ENCODE results near the gene OR10H2. TPM values are rescaled to one million over a fixed set of nuclear protein-coding genes. Genes with fewer than 3 reads are reported as not detected.

Gene OR10H2
- total and polyA plus RNA-seq, 2 donors (not counting 3 experiments of a cell fraction or from before 2014, with no cell fraction given): not detected

- no peaks in the 10 kb centered on the region for H3K4me1 ChIP-seq (ENCODE audit: control insufficient read depth, extremely low read depth, insufficient read depth, low read length)
- no peaks in the 10 kb centered on the region for H3K79me2 ChIP-seq (ENCODE audit: control insufficient read depth, insufficient read depth, low read length)
- dilution Hi-C loops (cut with MboI; ENCODE audit: extremely low pct_ligation_motif_present, low sequenced_read_pairs): no loop called here
- no peaks in the 10 kb centered on the region for H4K20me1 ChIP-seq (replicated peaks; ENCODE audit: control insufficient read depth, extremely low read depth, insufficient read depth, low read length)
- H3K27me3 ChIP-seq (ENCODE audit: control insufficient read depth in 2 of 2, insufficient read depth in 2 of 2, low read length in 2 of 2): no peaks in the 10 kb centered on the region
- H3K36me3 ChIP-seq (ENCODE audit: control insufficient read depth in 2 of 2, extremely low read depth in 1 of 2, insufficient read depth in 2 of 2, low read length in 2 of 2): no peaks in the 10 kb centered on the region
- CTCF ChIA-PET: no interaction called here
- no peak for TF ChIP-seq JUN (IDR thresholded peaks at IDR 0.05; ENCODE audit: borderline replicate concordance, insufficient read depth, insufficient read length, low read depth)
- TF ChIP-seq GATA2 (IDR thresholded peaks at IDR 0.05; ENCODE audit: insufficient read depth, insufficient read length, low read depth, low read length): no peak
- no peaks in the 10 kb centered on the region for H3K9me3 ChIP-seq (replicated peaks; ENCODE audit: control insufficient read depth, insufficient read depth, low read length)
- H3K9me1 ChIP-seq (replicated peaks; ENCODE audit: control insufficient read depth, extremely low read depth, insufficient read depth, low read length): no peaks in the 10 kb centered on the region
- POLR2A ChIA-PET: no interaction called here
- H3K27ac ChIP-seq (ENCODE audit: insufficient read depth, low read depth, low read length): no peak overlapping the region
- no TSS peak for BruUV-seq (replicated peaks)
- H3K4me2 ChIP-seq (ENCODE audit: insufficient read depth, low read length): no peak overlapping the region
- H3K4me3 ChIP-seq (replicated peaks in 1 of 3; ENCODE audit: insufficient read depth in 1 of 3, low read depth in 1 of 3, low read length in 3 of 3): no peak overlapping the region
- intact Hi-C loops (cut with micrococcal nuclease): no loop called here
- FAIRE-seq (no peak), DNase-seq (ENCODE audit: low read depth, low spot score) (no peak)
- H2AFZ ChIP-seq (ENCODE audit: low read depth, low read length): no peak overlapping the region
- no peak overlapping the region for H3K9ac ChIP-seq (replicated peaks; ENCODE audit: extremely low read depth, insufficient read depth, low read length)
Measured at GRCh38 chr19:15684828-15685227, 43.0 kb upstream of the OR10H2 start.

GRCh38 chr19:15696654-15697194 is 31.1 kb upstream of the OR10H2 start:
- no peaks in the 10 kb centered on the region for H4K20me1 ChIP-seq (replicated peaks; ENCODE audit: control insufficient read depth, extremely low read depth, insufficient read depth, low read length)
- ChIA-PET CTCF (no interaction called here), POLR2A (no interaction called here)
- no peak for FAIRE-seq
- no peaks in the 10 kb centered on the region for H3K36me3 ChIP-seq (ENCODE audit: control insufficient read depth in 2 of 2, extremely low read depth in 1 of 2, insufficient read depth in 2 of 2, low read length in 2 of 2)
- no peak for DNase-seq (ENCODE audit: low read depth, low spot score)
- dilution Hi-C loops (cut with MboI; ENCODE audit: extremely low pct_ligation_motif_present, low sequenced_read_pairs) (no loop called here), intact Hi-C loops (cut with micrococcal nuclease) (no loop called here)
- H3K9ac ChIP-seq (replicated peaks; ENCODE audit: extremely low read depth, insufficient read depth, low read length): no peak overlapping the region
- no peak overlapping the region for H3K4me2 ChIP-seq (ENCODE audit: insufficient read depth, low read length)
- no peaks in the 10 kb centered on the region for H3K9me1 ChIP-seq (replicated peaks; ENCODE audit: control insufficient read depth, extremely low read depth, insufficient read depth, low read length)
- no peaks in the 10 kb centered on the region for H3K9me3 ChIP-seq (replicated peaks; ENCODE audit: control insufficient read depth, insufficient read depth, low read length)
- no peak overlapping the region for H3K4me3 ChIP-seq (replicated peaks in 1 of 3; ENCODE audit: insufficient read depth in 1 of 3, low read depth in 1 of 3, low read length in 3 of 3)
- H3K27ac ChIP-seq (ENCODE audit: insufficient read depth, low read depth, low read length): no peak overlapping the region
- no peaks in the 10 kb centered on the region for H3K4me1 ChIP-seq (ENCODE audit: control insufficient read depth, extremely low read depth, insufficient read depth, low read length)
- no peak for TF ChIP-seq GATA2 (IDR thresholded peaks at IDR 0.05; ENCODE audit: insufficient read depth, insufficient read length, low read depth, low read length)
- TF ChIP-seq POLR2A (IDR thresholded peaks at IDR 0.05; ENCODE audit: low read depth, low read length): no peak
- TF ChIP-seq MAX (IDR thresholded peaks at IDR 0.05; ENCODE audit: insufficient read depth, insufficient read length): no peak
- no peak for TF ChIP-seq POLR2AphosphoS5 (IDR thresholded peaks at IDR 0.05; ENCODE audit: insufficient read depth, low read depth, low read length)
- TF ChIP-seq MYC (IDR thresholded peaks at IDR 0.05; ENCODE audit: low read depth, low read length): no peak
- no peak for TF ChIP-seq EZH2 (IDR thresholded peaks at IDR 0.05; ENCODE audit: borderline replicate concordance, low read depth, low read length, severe bottlenecking)
- TF ChIP-seq CTCF (IDR thresholded peaks at IDR 0.05; ENCODE audit: extremely low read depth in 1 of 2, insufficient read depth in 1 of 2, low read depth in 1 of 2, low read length in 2 of 2): no peak
- TF ChIP-seq FOS (IDR thresholded peaks at IDR 0.05; ENCODE audit: borderline replicate concordance, insufficient read depth, low read length): no peak
- H2AFZ ChIP-seq (ENCODE audit: low read depth, low read length): no peak overlapping the region
- no peaks in the 10 kb centered on the region for H3K27me3 ChIP-seq (ENCODE audit: control insufficient read depth in 2 of 2, insufficient read depth in 2 of 2, low read length in 2 of 2)
- H3K79me2 ChIP-seq (ENCODE audit: control insufficient read depth, insufficient read depth, low read length): no peaks in the 10 kb centered on the region
- BruUV-seq (replicated peaks): no TSS peak
